K562 (cell line): ENCODE measurements around the gene ADAMTS15. TPM values are rescaled to one million over a fixed set of nuclear protein-coding genes. Genes with fewer than 3 reads are reported as not detected.

ENCODE experiments used
- ATAC-seq: fragments of 200-7000 bp; cut with Tn5 transposase; 3 replicates; pipeline ENCODE4 v1.9.1; 2020; ENCODE audit warnings: moderate library complexity
- BruUV-seq: library from RNA; stranded (reverse); fragments of 400-500 nt; replicated peaks from 2 replicates; lab custom pipeline; 2021; lab: Mats Ljungman, UMichigan
- CTCF ChIA-PET: fragments of 300-600 bp; formaldehyde crosslinking; extraction: SDS; loops from one replicate; lab custom pipeline; 2021; ENCODE audit warnings: low intra/inter-chr PET ratio; lab: Yijun Ruan, JAX
- POLR2A ChIA-PET: fragments of 300-600, 350-650 bp; sonication (Branson Sonifier 250); formaldehyde crosslinking; extraction: SDS; loops from one replicate; lab custom pipeline; 2021; ENCODE audit warnings: antibody characterized with exemption, inconsistent platforms; lab: Yijun Ruan, JAX
- DNase-seq, 4 experiments: peaks; one replicate each; pipeline versions ENCODE4 v3.0.0 to v3.0.0-alpha.2; 2011 to 2018; ENCODE audit warnings: low spot score in 3 of 4, mixed read lengths in 3 of 4; ENCODE audit errors: extremely low read depth in 1 of 4
- FAIRE-seq: peaks from 2 replicates; lab custom pipeline; 2011; peaks lifted over from hg19 to GRCh38; lab: Jason Lieb, UNC
- H2AFZ ChIP-seq: 2 replicates; pipeline ENCODE4 v1.6.0; 2011; ENCODE audit warnings: low read depth, low read length, control low read depth, inconsistent platforms
- H3K27ac ChIP-seq: fragments of 200-600 bp; 3 replicates; pipeline ENCODE4 v1.8.0; 2011; ENCODE audit warnings: low read depth, mild to moderate bottlenecking, control low read depth, inconsistent platforms, low read length, moderate library complexity, mixed read lengths; ENCODE audit errors: extremely low read depth
- H3K27me3 ChIP-seq, 2 experiments: fragments of 300-600 bp in 1 of 2; 2 replicates in 1 of 2; 3 replicates in 1 of 2; pipeline versions ENCODE4 v1.6.0 to v1.8.0; 2011; ENCODE audit warnings: inconsistent platforms in 2 of 2, low read length in 2 of 2, mild to moderate bottlenecking in 1 of 2, mixed read lengths in 1 of 2, moderate library complexity in 1 of 2; ENCODE audit not compliant: control insufficient read depth in 2 of 2, insufficient read depth in 2 of 2
- H3K36me3 ChIP-seq: fragments of 300-600 bp; 3 replicates; pipeline ENCODE4 v1.8.0; 2011; ENCODE audit warnings: mild to moderate bottlenecking, low read length, inconsistent platforms; ENCODE audit not compliant: control insufficient read depth, insufficient read depth
- H3K4me1 ChIP-seq, 2 experiments: fragments of 200-600 bp in 1 of 2; replicated peaks in 1 of 2; 2 replicates in 1 of 2; 3 replicates in 1 of 2; pipeline versions ENCODE4 v1.5.1 to v1.8.0; 2011; ENCODE audit warnings: inconsistent platforms in 2 of 2, low read length in 2 of 2, mild to moderate bottlenecking in 1 of 2, mixed read lengths in 1 of 2, moderate library complexity in 1 of 2; ENCODE audit not compliant: control insufficient read depth in 2 of 2, insufficient read depth in 2 of 2
- H3K4me2 ChIP-seq: 2 replicates; pipeline ENCODE4 v1.6.1; 2011; ENCODE audit warnings: low read length, control low read depth, inconsistent platforms, mixed read lengths; ENCODE audit not compliant: insufficient read depth
- H3K4me3 ChIP-seq: fragments of 200-600 bp; sonication (generic), shearing (Covaris generic); 2 replicates; pipeline ENCODE4 v1.5.1; 2016; ENCODE audit warnings: control low read depth, inconsistent platforms
- H3K79me2 ChIP-seq: fragments of 200-600 bp; 3 replicates; pipeline ENCODE4 v1.8.0; 2011; ENCODE audit warnings: low read length, inconsistent platforms; ENCODE audit not compliant: control insufficient read depth, insufficient read depth
- H3K9ac ChIP-seq, 2 experiments: 2 replicates each; pipeline versions ENCODE4 v1.6.0 to v1.6.1; 2011; ENCODE audit warnings: low read depth in 2 of 2, low read length in 2 of 2, control low read depth in 1 of 2, inconsistent platforms in 1 of 2, mild to moderate bottlenecking in 1 of 2, mixed read lengths in 1 of 2; ENCODE audit not compliant: insufficient read depth in 1 of 2
- H3K9me1 ChIP-seq: one replicate; pipeline ENCODE4 v1.6.0; 2011; ENCODE audit warnings: inconsistent platforms, mild to moderate bottlenecking, low read length, moderate library complexity; ENCODE audit not compliant: control insufficient read depth, insufficient read depth
- H3K9me3 ChIP-seq: replicated peaks from 2 replicates; pipeline ENCODE4 v1.5.1; 2011; ENCODE audit warnings: low read depth, low read length, inconsistent platforms; ENCODE audit not compliant: control insufficient read depth, insufficient read depth
- H4K20me1 ChIP-seq: replicated peaks from 2 replicates; pipeline ENCODE4 v1.6.1; 2011; ENCODE audit warnings: low read length, inconsistent platforms, mixed read lengths; ENCODE audit not compliant: control insufficient read depth, insufficient read depth
- CGGBP1 ChIP-seq: fragments of 250-450 bp; sonication (Bioruptor Pico); IDR thresholded peaks from 2 replicates; pipeline ENCODE4 v1.9.0; 2021; ENCODE audit warnings: mild to moderate bottlenecking
- CUX1 ChIP-seq: fragments of 200-800 bp; sonication (Bioruptor generic); IDR thresholded peaks from 2 replicates; pipeline ENCODE4 v1.6.1; 2016; ENCODE audit warnings: missing genetic modification characterization, missing compliant biosample characterization
- GATAD2A ChIP-seq: fragments of 450-650 bp; IDR thresholded peaks from 2 replicates; pipeline ENCODE4 v1.6.1; 2017
- GTF2B ChIP-seq: IDR thresholded peaks from 2 replicates; pipeline ENCODE4 v1.6.1; 2011; ENCODE audit not compliant: insufficient read length; ENCODE audit errors: extremely low read depth
- KAT2B ChIP-seq: IDR thresholded peaks from one replicate; pipeline ENCODE4 v1.6.1; 2012; ENCODE audit warnings: low read depth, mild to moderate bottlenecking, control low read depth, inconsistent platforms, low read length, moderate library complexity
- KAT7 ChIP-seq: sonication (generic); formaldehyde crosslinking; IDR thresholded peaks from 2 replicates; pipeline ENCODE4 v1.8.0; 2022; ENCODE audit warnings: missing genetic modification reagents, mild to moderate bottlenecking, borderline replicate concordance
- MTA3 ChIP-seq: fragments of 450-650 bp; formaldehyde crosslinking; IDR thresholded peaks from 2 replicates; pipeline ENCODE4 v1.6.1; 2017; ENCODE audit warnings: mild to moderate bottlenecking, borderline replicate concordance
- RBM39 ChIP-seq: fragments of 200-400 bp; formaldehyde crosslinking; optimal IDR thresholded peaks from 2 replicates; pipeline ENCODE3; 2018; ENCODE audit warnings: low read depth, low read length
- SIN3B ChIP-seq: fragments of 450-650 bp; IDR thresholded peaks from 2 replicates; pipeline ENCODE4 v1.6.1; 2017; ENCODE audit warnings: low read depth, mild to moderate bottlenecking, moderate library complexity
- SNAPC5 ChIP-seq: fragments of 250-450 bp; sonication (Bioruptor Pico); IDR thresholded peaks from 2 replicates; pipeline ENCODE4 v1.8.0; 2021; ENCODE audit warnings: moderate library complexity, mild to moderate bottlenecking, inconsistent platforms
- TBP ChIP-seq: optimal IDR thresholded peaks from 2 replicates; pipeline ENCODE3; 2011; ENCODE audit warnings: low read depth, low read length, improper control_type of control experiment
- ZBTB17 ChIP-seq: fragments of 450-650 bp; formaldehyde crosslinking; IDR thresholded peaks from 2 replicates; pipeline ENCODE4 v1.4.0; 2020; ENCODE audit warnings: mild to moderate bottlenecking
- ZNF197 ChIP-seq: fragments of 200-800 bp; sonication (Bioruptor generic); IDR thresholded peaks from 2 replicates; pipeline ENCODE4 v1.6.1; 2016; ENCODE audit warnings: low read depth, missing genetic modification characterization, missing compliant biosample characterization
- WGBS: fragments of 100-300 bp; shearing (Covaris generic); methylation state at CpG from one replicate; pipeline ENCODE4 v1.1.6; 2016; ENCODE audit warnings: low coverage, mixed read lengths; ENCODE audit not compliant: insufficient coverage; ENCODE audit errors: missing lambda C conversion rate; 5-methylcytosine and 5-hydroxymethylcytosine counted together
- in situ Hi-C: fragments of 300-500 bp; cut with MboI; formaldehyde crosslinking; loops from 4 replicates; pipeline ENCODE4 v1.15.0; 2018; ENCODE audit warnings: inconsistent platforms, mixed read lengths
- intact Hi-C: fragments of 100-400 bp; cut with micrococcal nuclease; formaldehyde crosslinking; loops from 2 replicates; pipeline ENCODE4 v1.14.2; 2022
- polyA plus RNA-seq, 8 experiments: library from polyadenylated mRNA; depleted of rRNA in 4 of 8; stranded (reverse) in 5 of 8; unstranded in 3 of 8; fragments of >200 nt; fragmentation: Nextera tagmentation in 2 of 8; fragmentation: Illumina TruSeq in 1 of 8; extraction: Ambion mirVana in 2 of 8; extraction: Trizol in 1 of 8; gene quantifications; 2 replicates each; pipeline versions ENCODE4 v1.2.1 to v1.2.3, GENCODE V29; 2011 to 2014; ENCODE audit warnings: inconsistent platforms in 1 of 8, missing spikeins in 1 of 8
- total RNA-seq, 7 experiments: library from RNA; depleted of rRNA in 6 of 7; stranded (reverse); fragments of >200 nt in 6 of 7; fragmentation: Illumina TruSeq in 2 of 7; extraction: Trizol in 2 of 7; gene quantifications; 2 replicates each; pipeline versions ENCODE4 v1.2.1 to v1.2.3, GENCODE V29; 2011 to 2021; ENCODE audit warnings: low replicate concordance in 1 of 7

Gene ADAMTS15
- total and polyA plus RNA-seq, 9 of the 15 experiments (the other 6 are each of a cell fraction or from before 2014, with no cell fraction given): 0.04 TPM; not detected in 8

GRCh38 chr11:130473795-130474377, 25.4 kb downstream of the ADAMTS15 start:
- H3K9me1 ChIP-seq: peaks cover 3% of the 10 kb centered on the region
- H3K79me2 ChIP-seq: no peaks in the 10 kb centered on the region
- H3K4me1 ChIP-seq: peaks cover 0 to 10% of the 10 kb centered on the region in 2 experiments; a peak in 1 of 5 replicates
- H3K4me3 ChIP-seq: no peak overlapping the region
- no peak overlapping the region for H2AFZ ChIP-seq
- H4K20me1 ChIP-seq: no peaks in the 10 kb centered on the region; the same call in 1 of the 2 replicates
- in situ Hi-C loops: no loop called here
- no peak overlapping the region for H3K4me2 ChIP-seq
- H3K9ac ChIP-seq: no peak overlapping the region; a peak in 1 of 4 replicates
- intact Hi-C loops: no loop called here
- H3K36me3 ChIP-seq: no peaks in the 10 kb centered on the region
- BruUV-seq: no TSS peak
- ATAC-seq: peak; percentile 41; the same call in 2 of the 3 replicates
- TF ChIP-seq SNAPC5 (CRISPR knock-in tag) (no peak), KAT2B (no peak), TBP (no peak), GATAD2A (no peak), KAT7 (CRISPR knock-in tag) (no peak), SIN3B (no peak), ZBTB17 (CRISPR knock-in tag) (no peak), ZNF197 (no peak), GTF2B (no peak), MTA3 (no peak), CUX1 (no peak), CGGBP1 (CRISPR knock-in tag) (no peak), RBM39 (no peak)
- TF ChIP-seq, all 486 proteins: peak for 0
- ChIA-PET POLR2A (no interaction called here), CTCF (no interaction called here)
- WGBS: 0% methylated on average over 17 of the region's 21 CpGs
- Histone ChIP-seq H3K27ac (no peak overlapping the region), H3K27me3 (peaks cover 28 to 76% of the 10 kb centered on the region in 2 experiments; a peak in 4 of 5 replicates), H3K9me3 (no peaks in the 10 kb centered on the region)
- FAIRE-seq (no peak), DNase-seq (no peak)
